CD4-positive, alpha-beta T cell treated with Interleukin-21 for 1 hour (primary cell): ENCODE results near the gene SLC25A52.
"Not testable (repeated sequence)": the region's sequence is repeated elsewhere in the genome, so short reads cannot be mapped to it uniquely, and the experiment has no call there.

Experiments used
- DNase-seq: peaks from one replicate; pipeline ENCODE4 v3.0.0-alpha.2; 2020

SLC25A52 gene

DNA sequence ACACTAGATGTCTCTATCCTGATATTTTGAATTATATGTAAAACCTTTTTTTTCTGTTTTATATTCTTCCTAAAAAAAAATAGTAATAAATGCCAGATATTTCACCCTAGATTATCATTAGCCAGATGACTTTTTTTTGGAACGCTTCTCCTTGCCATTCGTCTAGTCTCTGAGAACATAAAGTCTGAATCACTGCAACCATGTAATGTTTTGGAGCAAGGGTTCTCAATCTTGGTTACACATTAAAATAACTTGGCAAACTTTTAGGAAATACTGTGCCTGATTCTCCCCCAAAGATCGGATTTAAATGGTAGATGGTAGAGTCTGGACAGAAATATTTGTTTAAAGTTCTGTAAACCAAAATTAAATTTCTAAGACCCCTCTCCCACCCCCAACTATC, 21.0 kb downstream of the SLC25A52 start:
- DNase-seq: no peak

DNA sequence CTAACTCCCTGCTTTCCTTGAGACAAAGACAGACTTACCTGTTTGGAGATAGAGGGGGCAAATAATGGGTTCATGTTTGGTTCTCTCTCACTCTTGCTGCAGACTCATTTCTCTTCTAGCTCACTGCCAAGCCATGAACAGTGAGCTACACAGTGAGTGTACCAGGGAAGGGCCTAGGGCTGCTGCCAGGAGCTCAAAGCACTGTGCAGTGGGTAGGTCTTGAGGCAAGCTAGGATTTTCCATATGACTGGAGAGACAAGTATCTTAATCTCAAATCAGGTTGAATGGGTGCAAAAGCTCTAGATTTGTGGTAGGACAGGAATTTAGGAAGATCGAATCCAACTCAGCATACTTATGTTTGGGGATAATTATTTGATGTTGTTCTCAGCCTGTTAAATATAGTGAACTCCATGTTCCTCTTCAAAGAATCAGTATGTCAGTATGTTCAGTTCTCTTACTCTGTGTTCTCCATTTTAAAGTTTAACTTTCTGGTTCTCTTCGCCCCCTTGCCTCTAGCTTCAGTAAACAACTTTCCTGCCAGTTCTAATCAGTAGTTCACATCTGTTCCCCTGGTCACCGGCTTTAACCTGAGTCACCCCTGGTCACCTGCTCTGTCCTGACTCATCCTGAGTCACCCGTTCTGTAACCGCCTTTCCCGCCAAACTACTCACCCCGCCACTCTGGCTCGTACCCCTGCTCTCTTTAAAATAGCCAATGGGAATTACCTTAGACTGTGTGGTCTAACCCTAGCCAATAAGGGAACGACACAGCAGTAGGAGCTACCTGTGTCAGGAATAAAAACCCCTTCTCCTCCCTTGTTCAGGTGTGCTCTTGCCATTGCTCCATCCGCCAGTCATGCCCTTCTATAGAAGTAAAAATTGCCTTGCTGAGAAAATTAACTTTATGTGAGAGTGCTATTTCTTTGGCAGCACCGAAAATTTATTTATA, 21.9 kb downstream of the SLC25A52 start:
- DNase-seq: no peak

DNA sequence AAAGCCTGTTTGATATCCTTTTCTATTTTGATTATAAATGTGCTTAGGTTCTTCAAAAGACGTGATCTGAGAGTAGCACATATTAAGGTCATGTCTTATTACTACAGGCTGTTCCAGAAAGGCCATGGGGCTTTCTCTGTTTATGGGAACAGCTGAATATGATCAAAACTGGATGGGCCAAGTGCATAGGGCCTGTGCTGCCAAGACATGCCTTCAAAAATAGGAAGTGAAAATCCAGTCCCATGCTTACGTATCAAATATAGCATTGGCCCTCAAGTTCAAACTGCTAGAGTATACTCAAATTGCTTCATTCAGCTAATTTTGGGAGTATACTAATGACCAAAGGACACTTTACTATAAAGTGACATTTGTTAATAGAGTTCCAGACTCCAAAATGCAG, 24.1 kb downstream of the SLC25A52 start:
- DNase-seq: no peak

DNA sequence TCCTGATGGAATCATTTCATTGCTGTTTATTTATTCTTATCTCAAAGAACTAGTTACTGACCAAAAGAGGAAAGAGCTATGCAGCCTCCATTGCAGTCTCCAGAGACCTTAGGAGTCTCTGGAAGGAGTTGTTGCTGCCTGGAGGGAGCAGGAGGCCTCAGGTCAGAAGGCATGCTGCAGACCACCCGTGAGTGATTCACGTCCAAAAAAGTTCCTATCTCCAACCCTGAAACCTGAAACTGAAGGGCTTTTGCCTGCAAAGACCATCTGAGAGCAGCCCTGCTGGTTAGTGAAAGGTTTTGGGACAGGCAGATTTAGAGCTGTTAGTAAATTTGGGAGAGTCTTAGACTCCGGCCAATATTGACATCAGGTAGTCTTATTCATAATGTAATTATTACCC, 29.1 kb downstream of the SLC25A52 start:
- DNase-seq: no peak

GRCh38 chr18:31729196-31729595, 31.5 kb downstream of the SLC25A52 start:
- DNase-seq: not testable (repeated sequence)

DNA sequence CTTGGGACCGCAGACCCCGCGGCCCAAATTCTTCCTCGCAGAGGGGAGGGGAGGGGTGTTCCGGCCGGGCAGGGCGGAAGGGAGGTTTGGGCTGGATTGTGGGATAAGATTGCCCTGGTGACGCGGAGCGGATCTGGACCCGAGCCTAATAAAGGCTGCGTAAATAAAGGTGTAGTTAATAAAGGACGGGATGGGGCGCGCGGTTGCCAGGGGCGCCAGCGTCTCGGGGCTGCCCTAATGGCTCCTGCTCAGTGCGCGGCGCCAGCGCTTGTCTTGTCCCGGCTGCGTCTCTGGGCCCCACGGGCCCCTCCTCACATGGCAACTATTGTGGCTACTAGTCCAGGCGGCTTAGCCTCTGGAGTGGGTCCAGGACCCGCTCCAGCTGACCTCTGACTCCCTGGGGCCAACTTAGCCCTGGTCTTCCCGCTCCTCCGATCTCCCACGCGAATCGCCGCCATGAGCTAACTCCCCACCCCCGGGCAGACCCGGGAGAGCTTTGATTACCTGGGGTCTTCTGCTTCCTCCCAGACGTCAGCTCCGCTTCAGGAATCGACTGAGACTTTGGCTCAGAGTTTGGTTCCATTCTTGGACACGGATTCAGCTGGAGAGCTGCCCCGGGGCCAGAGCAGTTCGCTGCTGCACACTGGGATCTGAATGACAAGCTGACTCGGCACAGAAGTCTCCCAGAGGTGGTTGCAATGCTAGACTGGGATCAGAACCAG, 36.5 kb downstream of the SLC25A52 start:
- DNase-seq: no peak

DNA sequence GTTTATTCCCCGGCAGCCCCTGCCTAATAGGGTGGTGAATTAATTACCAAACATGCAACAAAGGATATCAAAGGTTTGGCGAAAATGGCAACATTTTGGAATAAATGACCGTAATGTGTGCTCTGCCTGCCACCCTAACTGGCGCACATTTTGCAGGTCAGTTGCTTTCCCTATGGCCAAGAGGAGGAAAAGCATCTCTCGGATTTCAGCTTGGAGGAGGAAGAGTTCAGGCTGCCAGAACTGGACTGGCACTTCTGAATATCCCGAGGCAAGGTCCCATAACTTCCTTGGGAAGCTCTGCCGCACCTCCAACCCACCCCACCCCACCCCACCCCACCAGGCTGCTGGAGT, 37.1 kb downstream of the SLC25A52 start:
- no peak for DNase-seq

- DNase-seq: peak; percentile 67
Measured at GRCh38 chr18:31722369-31722957, 38.2 kb downstream of the SLC25A52 start.

- no peak for DNase-seq
Measured at GRCh38 chr18:31721601-31722000, 39.1 kb downstream of the SLC25A52 start.

- DNase-seq: no peak
Measured at GRCh38 chr18:31720867-31721266, 39.8 kb downstream of the SLC25A52 start.

- DNase-seq: no peak
Measured at GRCh38 chr18:31719363-31720006, 41.2 kb downstream of the SLC25A52 start.

- no peak for DNase-seq
Measured at GRCh38 chr18:31718386-31718785, 42.3 kb downstream of the SLC25A52 start.

DNA sequence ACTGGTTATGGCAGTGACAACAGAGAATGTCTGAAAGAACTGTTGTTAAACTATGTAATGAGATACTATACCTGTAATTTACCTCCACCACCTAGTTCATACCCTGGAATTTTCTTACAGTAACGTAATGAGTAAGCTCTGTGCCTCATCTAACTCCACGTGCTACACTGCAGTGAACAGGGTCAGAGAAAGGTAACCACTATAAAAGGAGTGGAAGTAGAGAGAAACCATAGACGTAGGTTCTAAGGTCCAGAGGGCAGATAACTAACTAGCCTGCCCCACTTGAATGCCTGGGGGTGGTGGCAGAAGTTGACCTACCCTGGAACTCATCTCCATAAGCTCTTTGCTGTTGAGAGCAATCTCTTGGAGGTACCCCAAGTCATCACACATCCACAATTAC, 44.3 kb downstream of the SLC25A52 start:
- no peak for DNase-seq

DNA sequence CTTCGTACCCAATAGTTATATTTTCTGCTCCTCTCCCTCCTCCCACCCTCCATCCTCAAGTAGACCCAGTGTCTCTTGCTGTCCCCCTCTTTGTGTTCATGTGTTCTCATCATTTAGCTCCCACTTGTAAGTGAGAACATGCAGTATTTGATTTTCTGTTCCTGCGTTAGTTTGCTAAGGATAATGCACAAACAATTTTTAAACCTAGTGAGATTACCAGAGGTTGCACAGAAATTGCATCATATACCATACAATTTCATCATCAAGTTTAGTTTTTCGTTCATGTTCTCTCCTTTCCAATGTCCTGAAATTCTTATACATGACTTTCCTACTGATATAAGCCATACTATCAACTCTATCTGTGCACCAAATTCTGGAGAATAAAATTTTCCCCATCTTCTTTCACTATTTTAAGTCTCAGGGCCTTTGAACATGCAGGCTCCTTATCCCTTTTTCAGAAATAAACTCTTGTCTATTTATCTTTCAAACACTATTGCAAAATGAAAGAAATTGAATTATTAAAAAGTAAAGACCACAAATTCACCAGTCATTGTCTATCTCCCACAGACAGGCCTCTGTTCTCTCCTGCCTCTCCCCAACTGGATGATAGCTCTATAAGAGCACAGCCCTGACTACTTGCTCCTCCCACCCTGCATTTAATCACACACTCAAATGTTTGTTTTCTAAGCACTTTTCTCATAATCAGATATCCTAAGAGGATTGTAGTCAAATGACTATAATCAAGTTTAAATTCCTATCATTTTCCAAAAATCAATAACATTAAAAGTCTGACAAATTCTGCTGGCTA, 49.1 kb downstream of the SLC25A52 start:
- DNase-seq: no peak

- DNase-seq: no peak
Measured at GRCh38 chr18:31710826-31711225, 49.9 kb downstream of the SLC25A52 start.
